ENCODE data around the gene OR6M1.

DNA sequence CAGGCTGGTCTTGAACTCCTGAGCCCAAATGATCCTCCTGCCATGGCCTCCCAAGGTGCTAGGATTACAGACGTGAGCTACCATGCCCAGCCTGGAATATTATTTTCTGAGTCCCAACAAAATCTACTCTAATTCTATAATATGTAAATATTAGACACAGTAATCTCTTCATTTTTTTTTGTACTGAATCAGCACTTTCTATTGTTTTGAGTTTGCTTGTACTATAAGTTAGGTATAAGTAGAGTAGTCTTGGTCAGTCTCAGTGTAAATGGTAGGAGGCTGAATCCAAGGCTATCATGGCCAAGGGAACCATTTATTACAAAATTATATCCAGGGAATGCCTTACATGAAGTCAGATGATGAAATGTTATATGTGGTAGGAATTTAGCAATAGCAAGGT, 32.2 kb downstream of the OR6M1 start:
- TF ChIP-seq CTCF (IDR thresholded peaks at IDR 0.05) = no peak
- TF ChIP-seq POLR2A (IDR thresholded peaks at IDR 0.05) = no peak

All from thyroid gland (tissue), 4 donors.